Measurements from ENCODE around the gene USP11.

The USP11 gene

GRCh38 chrX:47227334-47227583 lies 5.5 kb upstream of the USP11 start:
- H3K36me3 ChIP-seq (ENCODE audit: control insufficient read depth, low read length): peaks cover 62% of the 10 kb centered on the region
- no peak overlapping the region for H3K27ac ChIP-seq (ENCODE audit: low read depth, low read length)
- H3K4me3 ChIP-seq (ENCODE audit: low read length): no peak overlapping the region
- no peak overlapping the region for H3K4me2 ChIP-seq (ENCODE audit: low read length)
- H3K9me3 ChIP-seq (ENCODE audit: control insufficient read depth, insufficient read depth, low read length): no peaks in the 10 kb centered on the region
- no peaks in the 10 kb centered on the region for H4K20me1 ChIP-seq (ENCODE audit: control insufficient read depth, insufficient read depth, low read depth, low read length)
- no peak for TF ChIP-seq CTCF (IDR thresholded peaks at IDR 0.05; ENCODE audit: low read depth, low read length, poor library complexity, severe bottlenecking)
- TF ChIP-seq EZH2phosphoT487 (IDR thresholded peaks at IDR 0.05; ENCODE audit: borderline replicate concordance, low read length): no peak
- H3K27me3 ChIP-seq (ENCODE audit: control insufficient read depth, low read length): no peaks in the 10 kb centered on the region
- no peaks in the 10 kb centered on the region for H3K9me2 ChIP-seq (replicated peaks; ENCODE audit: control insufficient read depth, low read length)
- H3K79me2 ChIP-seq (ENCODE audit: control insufficient read depth, low read length): peaks cover 7% of the 10 kb centered on the region
- H3F3A ChIP-seq (ENCODE audit: control insufficient read depth, insufficient read depth): 0 out of 2 replicates have a peak, but pooled peaks cover 3% of the 10 kb centered on the region
- peaks cover 7% of the 10 kb centered on the region for H3K4me1 ChIP-seq (ENCODE audit: control insufficient read depth, low read length)

GRCh38 chrX:47228550-47229270 lies 4.1 kb upstream of the USP11 start:
- H3K4me3 ChIP-seq (ENCODE audit: low read length): no peak overlapping the region
- TF ChIP-seq CTCF (IDR thresholded peaks at IDR 0.05; ENCODE audit: low read depth, low read length, poor library complexity, severe bottlenecking) (no peak), EZH2phosphoT487 (IDR thresholded peaks at IDR 0.05; ENCODE audit: borderline replicate concordance, low read length) (no peak)
- peaks cover 51% of the 10 kb centered on the region for H3K36me3 ChIP-seq (ENCODE audit: control insufficient read depth, low read length)
- H3K4me1 ChIP-seq (ENCODE audit: control insufficient read depth, low read length): peaks cover 11% of the 10 kb centered on the region
- no peaks in the 10 kb centered on the region for H3K9me2 ChIP-seq (replicated peaks; ENCODE audit: control insufficient read depth, low read length)
- no peak overlapping the region for H3K4me2 ChIP-seq (ENCODE audit: low read length)
- H3K9me3 ChIP-seq (ENCODE audit: control insufficient read depth, insufficient read depth, low read length): no peaks in the 10 kb centered on the region
- H3K27me3 ChIP-seq (ENCODE audit: control insufficient read depth, low read length): no peaks in the 10 kb centered on the region
- H4K20me1 ChIP-seq (ENCODE audit: control insufficient read depth, insufficient read depth, low read depth, low read length): no peaks in the 10 kb centered on the region
- peaks cover under 1% of the 10 kb centered on the region for H3K79me2 ChIP-seq (ENCODE audit: control insufficient read depth, low read length)
- 0 out of 2 replicates have a peak, but pooled peaks cover 3% of the 10 kb centered on the region for H3F3A ChIP-seq (ENCODE audit: control insufficient read depth, insufficient read depth)
- H3K27ac ChIP-seq (ENCODE audit: low read depth, low read length): no peak overlapping the region

GRCh38 chrX:47229427-47229826 lies 3.4 kb upstream of the USP11 start:
- H3K4me2 ChIP-seq (ENCODE audit: low read length): no peak overlapping the region
- H3K4me1 ChIP-seq (ENCODE audit: control insufficient read depth, low read length): peaks cover 11% of the 10 kb centered on the region
- H3K4me3 ChIP-seq (ENCODE audit: low read length): no peak overlapping the region
- peaks cover 8% of the 10 kb centered on the region for H3K79me2 ChIP-seq (ENCODE audit: control insufficient read depth, low read length)
- no peaks in the 10 kb centered on the region for H3K9me3 ChIP-seq (ENCODE audit: control insufficient read depth, insufficient read depth, low read length)
- 0 out of 2 replicates have a peak, but pooled peaks cover 3% of the 10 kb centered on the region for H3F3A ChIP-seq (ENCODE audit: control insufficient read depth, insufficient read depth)
- peaks cover 43% of the 10 kb centered on the region for H3K36me3 ChIP-seq (ENCODE audit: control insufficient read depth, low read length)
- H3K27ac ChIP-seq (ENCODE audit: low read depth, low read length): no peak overlapping the region
- no peaks in the 10 kb centered on the region for H4K20me1 ChIP-seq (ENCODE audit: control insufficient read depth, insufficient read depth, low read depth, low read length)
- no peaks in the 10 kb centered on the region for H3K9me2 ChIP-seq (replicated peaks; ENCODE audit: control insufficient read depth, low read length)
- no peaks in the 10 kb centered on the region for H3K27me3 ChIP-seq (ENCODE audit: control insufficient read depth, low read length)
- TF ChIP-seq CTCF (IDR thresholded peaks at IDR 0.05; ENCODE audit: low read depth, low read length, poor library complexity, severe bottlenecking) (no peak), EZH2phosphoT487 (IDR thresholded peaks at IDR 0.05; ENCODE audit: borderline replicate concordance, low read length) (no peak)

Data from DOHH2 (cell line).